ENCODE measurements around the gene CASZ1. TPM values are rescaled to one million over a fixed set of nuclear protein-coding genes. Genes with fewer than 3 reads are reported as not detected.

Gene CASZ1
- total and polyA plus RNA-seq, 2 donors (not counting 3 experiments of a cell fraction or from before 2014, with no cell fraction given): 1.5 to 5.2 TPM

DNA sequence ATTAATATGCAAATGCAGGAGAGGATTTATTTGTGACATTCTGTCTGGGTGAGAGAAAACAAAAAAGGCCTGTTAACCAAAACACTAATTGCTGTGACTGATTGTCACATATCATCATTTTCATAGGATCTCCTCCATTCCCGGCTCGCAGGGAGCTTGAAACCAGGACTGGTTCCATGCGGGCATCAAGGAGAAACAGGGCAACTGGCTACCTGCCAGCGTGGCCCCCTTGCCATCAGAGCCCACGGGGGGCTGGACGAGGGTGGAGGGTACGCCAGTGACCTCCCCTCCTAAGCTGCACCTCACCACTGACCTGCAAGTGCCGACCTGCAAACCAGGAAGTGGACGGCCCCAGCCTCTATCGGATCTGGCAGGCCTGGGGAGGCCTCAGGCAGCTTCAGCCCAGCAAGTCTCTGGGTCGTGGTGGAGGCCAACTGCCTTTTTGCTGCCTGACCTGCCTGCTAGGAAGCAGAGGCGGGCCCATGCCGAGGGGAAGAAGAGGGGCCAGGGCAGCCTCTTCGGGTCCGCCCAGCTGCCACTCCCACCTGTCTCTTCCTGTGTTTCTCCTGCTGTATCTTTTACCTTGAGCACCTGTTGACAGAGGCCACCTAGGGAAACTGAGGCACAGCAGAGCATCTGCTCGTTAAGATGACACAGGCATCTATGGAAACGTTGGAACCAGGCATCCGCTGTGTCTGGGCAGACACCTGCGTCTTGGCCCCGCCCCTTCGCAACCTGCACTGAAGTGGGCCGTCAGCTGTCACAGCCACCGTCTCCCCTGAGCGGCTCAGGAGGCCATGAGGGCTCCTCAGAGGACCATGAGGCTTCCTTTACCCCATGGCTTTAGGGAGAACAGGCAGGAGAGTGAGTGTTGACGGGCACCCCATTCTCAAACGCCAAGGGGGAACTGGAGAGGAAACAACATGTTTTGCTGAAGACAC, 74.8 kb downstream of the CASZ1 start:
- Histone ChIP-seq H3K4me2 (ENCODE audit: insufficient read depth, low read length) (no peak overlapping the region), H2AFZ (ENCODE audit: low read depth, low read length) (no peak overlapping the region), H3K9me1 (replicated peaks; ENCODE audit: control insufficient read depth, extremely low read depth, insufficient read depth, low read length) (no peaks in the 10 kb centered on the region), H3K79me2 (ENCODE audit: control insufficient read depth, insufficient read depth, low read length) (no peaks in the 10 kb centered on the region), H3K36me3 (ENCODE audit: control insufficient read depth in 2 of 2, extremely low read depth in 1 of 2, insufficient read depth in 2 of 2, low read length in 2 of 2) (no peaks in the 10 kb centered on the region), H3K27ac (ENCODE audit: insufficient read depth, low read depth, low read length) (no peak overlapping the region), H3K27me3 (ENCODE audit: control insufficient read depth in 2 of 2, insufficient read depth in 2 of 2, low read length in 2 of 2) (peaks cover 3 to 4% of the 10 kb centered on the region in 2 experiments), H3K4me3 (replicated peaks in 1 of 3; ENCODE audit: insufficient read depth in 1 of 3, low read depth in 1 of 3, low read length in 3 of 3) (no peak overlapping the region), H3K9me3 (replicated peaks; ENCODE audit: control insufficient read depth, insufficient read depth, low read length) (no peaks in the 10 kb centered on the region), H3K9ac (replicated peaks; ENCODE audit: extremely low read depth, insufficient read depth, low read length) (no peak overlapping the region), H4K20me1 (replicated peaks; ENCODE audit: control insufficient read depth, extremely low read depth, insufficient read depth, low read length) (no peaks in the 10 kb centered on the region), H3K4me1 (ENCODE audit: control insufficient read depth, extremely low read depth, insufficient read depth, low read length) (no peaks in the 10 kb centered on the region)
- no peak for FAIRE-seq
- dilution Hi-C loops (cut with MboI; ENCODE audit: extremely low pct_ligation_motif_present, low sequenced_read_pairs) (no loop called here), intact Hi-C loops (cut with micrococcal nuclease) (no loop called here)
- ChIA-PET CTCF (interaction anchor here (1.3 kb wide), 1 partner anchor 10 kb away, joined by 4 read pairs; no protein-coding TSS in a partner anchor), POLR2A (no interaction called here)
- no peak for TF ChIP-seq MYC (IDR thresholded peaks at IDR 0.05; ENCODE audit: low read depth, low read length)
- no peak for TF ChIP-seq FOS (IDR thresholded peaks at IDR 0.05; ENCODE audit: borderline replicate concordance, insufficient read depth, low read length)
- TF ChIP-seq, protein P1, sequence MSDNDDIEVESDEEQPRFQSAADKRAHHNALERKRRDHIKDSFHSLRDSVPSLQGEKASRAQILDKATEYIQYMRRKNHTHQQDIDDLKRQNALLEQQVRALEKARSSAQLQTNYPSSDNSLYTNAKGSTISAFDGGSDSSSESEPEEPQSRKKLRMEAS (IDR thresholded peaks at IDR 0.05; ENCODE audit: insufficient read depth, insufficient read length): no peak
- TF ChIP-seq CTCF (IDR thresholded peaks at IDR 0.05; ENCODE audit: extremely low read depth in 1 of 2, insufficient read depth in 1 of 2, low read depth in 1 of 2, low read length in 2 of 2): no peak
- no peak for TF ChIP-seq JUN (IDR thresholded peaks at IDR 0.05; ENCODE audit: borderline replicate concordance, insufficient read depth, insufficient read length, low read depth)
- no TSS peak for BruUV-seq (replicated peaks)
- DNase-seq (ENCODE audit: low read depth, low spot score): no peak
